ENCODE measurements around the gene POU2F3. TPM values are rescaled to one million over a fixed set of nuclear protein-coding genes. Genes with fewer than 3 reads are reported as not detected.

The POU2F3 gene
- total RNA-seq, 4 donors from 2014 or later: 58.2 to 219 (median 105) TPM

DNA sequence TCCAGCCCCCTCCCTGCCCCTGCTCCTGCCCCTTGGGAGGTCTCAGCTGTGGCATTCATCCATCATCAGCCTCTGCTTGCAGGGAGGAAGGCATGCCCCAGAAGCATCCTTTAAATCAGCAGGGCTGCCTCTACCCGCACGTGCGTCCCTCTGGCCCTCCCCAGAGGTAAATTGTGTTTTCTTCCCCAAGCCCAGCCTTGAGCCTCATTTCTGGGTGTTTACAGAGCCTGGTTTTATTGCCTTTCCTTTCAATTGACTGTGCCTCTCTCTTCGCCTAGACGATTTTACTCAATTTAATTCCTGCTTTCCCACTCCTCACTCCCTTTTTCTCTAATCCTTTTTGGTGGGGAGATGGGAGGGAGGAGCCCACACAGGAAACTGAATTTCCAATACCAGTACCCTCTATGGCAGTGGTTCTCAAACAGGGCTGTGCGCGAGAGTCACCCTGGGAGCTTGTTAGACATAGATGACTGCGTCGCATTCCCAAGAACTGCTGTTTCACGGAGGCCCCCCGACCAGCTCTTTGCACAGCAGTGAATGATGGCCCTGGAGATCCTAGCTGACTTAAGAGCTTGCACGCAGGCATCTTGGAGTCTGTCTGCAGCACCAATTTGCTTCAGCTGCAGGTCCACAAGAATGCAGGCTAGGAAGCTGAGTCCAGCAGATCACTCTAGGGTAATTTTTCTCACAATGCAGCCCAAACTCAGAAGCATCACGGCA lies 44.2 kb upstream of the POU2F3 start:
- H3K27me3 ChIP-seq: no peaks in the 10 kb centered on the region
- H3K36me3 ChIP-seq: no peaks in the 10 kb centered on the region
- no peak overlapping the region for H3K4me3 ChIP-seq
- no peak overlapping the region for H3K27ac ChIP-seq
- 86% methylated on average over 12 of the region's 13 CpGs for WGBS
- no peaks in the 10 kb centered on the region for H3K9me3 ChIP-seq
- H3K4me1 ChIP-seq: peaks cover 27% of the 10 kb centered on the region
- no peak for DNase-seq (ENCODE audit: low spot score in 2 of 2)
- no peak for TF ChIP-seq POLR2A (IDR thresholded peaks at IDR 0.05)
- no peak for TF ChIP-seq EP300 (IDR thresholded peaks at IDR 0.05)
- TF ChIP-seq, protein P1, sequence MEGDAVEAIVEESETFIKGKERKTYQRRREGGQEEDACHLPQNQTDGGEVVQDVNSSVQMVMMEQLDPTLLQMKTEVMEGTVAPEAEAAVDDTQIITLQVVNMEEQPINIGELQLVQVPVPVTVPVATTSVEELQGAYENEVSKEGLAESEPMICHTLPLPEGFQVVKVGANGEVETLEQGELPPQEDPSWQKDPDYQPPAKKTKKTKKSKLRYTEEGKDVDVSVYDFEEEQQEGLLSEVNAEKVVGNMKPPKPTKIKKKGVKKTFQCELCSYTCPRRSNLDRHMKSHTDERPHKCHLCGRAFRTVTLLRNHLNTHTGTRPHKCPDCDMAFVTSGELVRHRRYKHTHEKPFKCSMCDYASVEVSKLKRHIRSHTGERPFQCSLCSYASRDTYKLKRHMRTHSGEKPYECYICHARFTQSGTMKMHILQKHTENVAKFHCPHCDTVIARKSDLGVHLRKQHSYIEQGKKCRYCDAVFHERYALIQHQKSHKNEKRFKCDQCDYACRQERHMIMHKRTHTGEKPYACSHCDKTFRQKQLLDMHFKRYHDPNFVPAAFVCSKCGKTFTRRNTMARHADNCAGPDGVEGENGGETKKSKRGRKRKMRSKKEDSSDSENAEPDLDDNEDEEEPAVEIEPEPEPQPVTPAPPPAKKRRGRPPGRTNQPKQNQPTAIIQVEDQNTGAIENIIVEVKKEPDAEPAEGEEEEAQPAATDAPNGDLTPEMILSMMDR (IDR thresholded peaks at IDR 0.05): no peak
- TF ChIP-seq POLR2AphosphoS5 (IDR thresholded peaks at IDR 0.05): no peak

DNA sequence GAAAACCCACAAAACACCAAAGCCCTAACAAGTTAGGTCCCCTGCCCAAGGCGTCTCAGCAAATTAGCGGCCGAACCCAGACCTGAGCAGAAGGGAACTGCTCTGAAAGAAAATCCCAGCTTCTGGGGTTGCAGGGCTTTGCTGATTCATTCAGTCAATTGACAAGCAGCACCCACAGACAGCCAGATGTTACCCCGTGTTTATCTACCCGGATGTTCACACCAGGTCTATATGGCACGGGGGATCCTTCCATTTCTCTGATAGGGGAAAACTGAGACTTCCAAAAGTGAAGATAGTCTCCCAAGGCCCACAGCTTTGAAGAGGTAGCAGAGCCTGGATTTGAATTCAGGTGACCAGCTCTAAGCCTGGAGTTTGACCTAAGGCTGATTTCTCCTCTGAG lies 43.1 kb upstream of the POU2F3 start:
- WGBS: 70% methylated on average over 5 of the region's 6 CpGs
- TF ChIP-seq POLR2A (IDR thresholded peaks at IDR 0.05): no peak
- no peak for TF ChIP-seq POLR2AphosphoS5 (IDR thresholded peaks at IDR 0.05)
- TF ChIP-seq, protein P1 (IDR thresholded peaks at IDR 0.05): no peak
- no peak for TF ChIP-seq EP300 (IDR thresholded peaks at IDR 0.05)
- DNase-seq (ENCODE audit: low spot score in 2 of 2): no peak
- no peak overlapping the region for H3K4me3 ChIP-seq
- no peaks in the 10 kb centered on the region for H3K27me3 ChIP-seq
- peak overlapping the region; percentile 36 for H3K27ac ChIP-seq
- H3K9me3 ChIP-seq: no peaks in the 10 kb centered on the region
- peaks cover 27% of the 10 kb centered on the region for H3K4me1 ChIP-seq
- no peaks in the 10 kb centered on the region for H3K36me3 ChIP-seq

DNA sequence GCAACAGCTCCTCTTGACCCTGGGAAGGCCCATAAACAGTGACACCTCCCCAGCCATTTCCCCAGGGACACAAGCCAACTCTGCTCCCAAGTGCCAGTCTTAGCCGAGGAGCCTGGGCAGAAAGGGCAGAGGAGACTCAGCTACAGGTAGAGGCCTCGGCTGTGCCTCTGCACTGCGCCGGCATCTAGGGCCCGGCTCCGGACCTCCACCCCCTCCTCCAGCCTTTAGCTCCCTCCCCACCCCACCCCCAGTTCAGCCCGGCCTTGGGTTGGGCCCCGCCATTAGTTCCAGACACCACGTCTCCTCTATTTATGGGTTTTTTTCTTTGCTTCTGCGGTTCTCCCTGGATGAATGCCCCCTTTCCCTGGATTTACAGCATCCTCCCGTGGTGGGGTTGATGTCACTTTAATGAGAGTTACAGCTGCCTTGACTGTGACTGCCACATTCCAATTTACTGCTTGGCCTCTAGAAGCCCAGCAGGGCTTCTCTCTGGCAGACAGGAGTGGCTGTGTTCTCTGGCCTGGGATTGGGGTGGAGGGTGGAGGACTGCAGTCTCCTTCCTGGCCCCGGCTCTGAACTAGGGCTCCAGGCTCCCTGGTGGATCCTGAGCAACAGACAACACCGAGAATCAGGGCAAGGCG lies 42.6 kb upstream of the POU2F3 start:
- no peak for TF ChIP-seq POLR2A (IDR thresholded peaks at IDR 0.05)
- TF ChIP-seq POLR2AphosphoS5 (IDR thresholded peaks at IDR 0.05): no peak
- TF ChIP-seq, protein P1 (IDR thresholded peaks at IDR 0.05): no peak
- TF ChIP-seq EP300 (IDR thresholded peaks at IDR 0.05): no peak
- 58% methylated on average over 13 of the region's 14 CpGs for WGBS
- H3K9me3 ChIP-seq: no peaks in the 10 kb centered on the region
- H3K36me3 ChIP-seq: no peaks in the 10 kb centered on the region
- H3K4me1 ChIP-seq: peaks cover 27% of the 10 kb centered on the region
- no peak for DNase-seq (ENCODE audit: low spot score in 2 of 2)
- no peak overlapping the region for H3K4me3 ChIP-seq
- no peaks in the 10 kb centered on the region for H3K27me3 ChIP-seq
- peak overlapping the region; percentile 36 for H3K27ac ChIP-seq

DNA sequence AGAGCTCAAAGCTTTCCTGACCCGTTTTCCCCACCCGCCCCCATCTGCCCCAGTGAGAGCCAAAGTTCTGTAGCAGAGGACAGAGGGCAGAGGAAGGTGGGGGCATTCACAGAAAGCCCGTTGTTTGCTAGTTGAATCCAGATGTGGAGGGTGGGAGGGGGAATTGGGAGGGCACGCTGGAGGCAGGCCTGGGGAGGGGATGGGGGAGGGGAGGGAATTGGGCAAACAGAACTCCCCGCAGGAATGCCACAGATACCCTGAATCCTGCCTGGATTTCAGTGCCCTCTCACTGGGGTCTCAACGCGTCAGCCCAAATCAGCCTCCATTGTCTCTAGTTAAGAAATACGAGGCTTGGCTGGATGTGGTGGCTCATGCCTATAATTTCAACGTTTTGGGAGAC lies 42.0 kb upstream of the POU2F3 start:
- Histone ChIP-seq H3K4me3 (no peak overlapping the region), H3K27ac (peak overlapping the region; percentile 25), H3K9me3 (no peaks in the 10 kb centered on the region), H3K36me3 (no peaks in the 10 kb centered on the region), H3K27me3 (no peaks in the 10 kb centered on the region), H3K4me1 (peaks cover 27% of the 10 kb centered on the region)
- no peak for DNase-seq (ENCODE audit: low spot score in 2 of 2)
- WGBS: 45% methylated on average over 9 of the region's 9 CpGs
- TF ChIP-seq POLR2AphosphoS5 (IDR thresholded peaks at IDR 0.05) (no peak), POLR2A (IDR thresholded peaks at IDR 0.05) (no peak), EP300 (IDR thresholded peaks at IDR 0.05) (no peak)
- TF ChIP-seq, protein P1 (IDR thresholded peaks at IDR 0.05): no peak

DNA sequence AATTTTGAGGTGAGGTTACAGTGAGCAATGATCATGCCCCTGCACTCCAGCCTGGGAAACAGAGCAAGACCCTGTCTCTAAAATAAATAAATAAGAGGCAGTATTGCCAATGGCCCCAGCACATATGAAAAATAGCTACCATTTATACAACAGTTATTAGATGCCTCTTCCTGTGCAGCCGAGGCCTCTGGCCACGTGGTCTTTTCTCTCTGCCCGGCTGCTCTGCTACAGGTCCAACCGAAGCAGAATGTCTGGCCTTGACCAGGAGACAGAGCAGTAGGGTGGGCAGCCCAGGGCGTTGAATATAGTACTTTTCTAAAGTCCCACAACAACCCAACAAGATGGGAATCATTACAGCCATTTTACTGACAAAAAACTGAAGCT lies 41.5 kb upstream of the POU2F3 start:
- no peaks in the 10 kb centered on the region for H3K27me3 ChIP-seq
- no peak overlapping the region for H3K4me3 ChIP-seq
- DNase-seq (ENCODE audit: low spot score in 2 of 2): no peak
- 78% methylated on average over 5 of the region's 5 CpGs for WGBS
- TF ChIP-seq, protein P1 (IDR thresholded peaks at IDR 0.05): no peak
- TF ChIP-seq EP300 (IDR thresholded peaks at IDR 0.05) (no peak), POLR2A (IDR thresholded peaks at IDR 0.05) (no peak), POLR2AphosphoS5 (IDR thresholded peaks at IDR 0.05) (no peak)
- no peaks in the 10 kb centered on the region for H3K9me3 ChIP-seq
- H3K4me1 ChIP-seq: peaks cover 27% of the 10 kb centered on the region
- no peak overlapping the region for H3K27ac ChIP-seq
- H3K36me3 ChIP-seq: no peaks in the 10 kb centered on the region
